Stimulated activated naive CD8-positive, alpha-beta T cell treated with anti-CD3 and anti-CD28 coated beads, Interleukin-15, Interleukin-2, amounts not matched to agents 100 U/mL and 50 U/mL, for 24 hours (primary cell): ENCODE results near the gene TRIM41.
"Not testable (repeated sequence)": the region's sequence is repeated elsewhere in the genome, so short reads cannot be mapped to it uniquely, and the experiment has no call there.

Source experiments
- ATAC-seq: fragments of 150-1000 bp; cut with Tn5 transposase; one replicate; pipeline ENCODE4 v1.10.0; 2021
- DNase-seq: peaks from one replicate; pipeline ENCODE4 v3.0.0; 2021

TRIM41 gene

DNA sequence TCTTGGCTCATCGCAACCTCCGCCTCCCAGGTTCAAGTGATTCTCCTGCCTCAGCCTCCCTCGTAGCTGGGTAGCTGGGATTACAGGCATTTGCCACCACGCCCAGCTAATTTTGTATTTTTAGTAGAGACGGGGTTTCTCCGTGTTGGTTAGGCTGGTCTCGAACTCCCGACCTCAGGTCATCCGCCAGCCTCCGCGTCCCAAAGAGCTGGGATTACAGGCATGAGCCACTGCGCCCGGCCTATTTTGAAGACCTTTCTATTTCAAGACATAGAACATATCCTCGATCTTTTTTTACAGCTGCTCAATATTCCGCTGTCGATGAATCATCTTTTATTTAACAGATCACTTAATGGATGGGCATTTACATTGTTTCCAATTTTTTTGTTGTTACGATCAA lies 12.4 kb upstream of the TRIM41 start:
- ATAC-seq, DNase-seq: not testable (repeated sequence)

DNA sequence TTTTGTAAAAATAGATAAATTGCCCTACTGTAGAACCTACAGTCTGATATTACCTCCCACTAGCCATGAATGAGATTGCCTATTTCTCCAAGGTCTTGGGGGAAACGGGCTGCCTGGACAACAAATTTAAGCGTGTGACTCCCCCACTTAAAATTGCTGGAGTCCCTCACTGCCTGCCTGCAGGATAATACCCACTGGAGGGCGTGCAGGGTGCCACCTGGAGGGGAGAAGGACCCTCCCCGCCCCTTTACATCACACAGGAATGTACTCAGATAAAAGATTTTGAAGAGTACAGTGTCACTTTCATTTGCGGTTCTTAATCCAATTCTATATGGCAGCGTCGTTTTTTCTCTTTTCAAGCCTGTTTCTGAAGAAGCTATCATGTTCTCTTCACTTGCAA lies 11.9 kb upstream of the TRIM41 start:
- DNase-seq, result no peak
- ATAC-seq, result no peak

DNA sequence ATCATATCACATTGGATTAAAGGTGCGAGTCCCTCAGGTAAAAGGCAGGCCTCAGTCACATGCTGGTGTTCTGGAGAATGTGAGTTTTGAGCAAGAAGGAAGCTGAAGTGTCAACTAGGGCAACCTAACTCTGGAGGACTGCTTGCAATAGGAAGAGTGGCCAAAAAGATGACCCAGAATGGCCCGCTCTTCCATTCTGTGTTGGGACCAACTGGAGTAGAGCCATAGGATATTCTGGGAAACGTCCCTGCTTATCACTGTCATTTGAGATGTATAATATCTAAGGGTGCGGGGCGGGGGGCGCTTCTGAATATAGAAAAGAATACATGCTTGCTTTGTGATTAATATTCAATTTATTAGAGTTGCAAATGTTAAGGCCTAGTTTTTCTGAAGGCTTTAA lies 11.0 kb upstream of the TRIM41 start:
- ATAC-seq, result no peak
- DNase-seq, result no peak

DNA sequence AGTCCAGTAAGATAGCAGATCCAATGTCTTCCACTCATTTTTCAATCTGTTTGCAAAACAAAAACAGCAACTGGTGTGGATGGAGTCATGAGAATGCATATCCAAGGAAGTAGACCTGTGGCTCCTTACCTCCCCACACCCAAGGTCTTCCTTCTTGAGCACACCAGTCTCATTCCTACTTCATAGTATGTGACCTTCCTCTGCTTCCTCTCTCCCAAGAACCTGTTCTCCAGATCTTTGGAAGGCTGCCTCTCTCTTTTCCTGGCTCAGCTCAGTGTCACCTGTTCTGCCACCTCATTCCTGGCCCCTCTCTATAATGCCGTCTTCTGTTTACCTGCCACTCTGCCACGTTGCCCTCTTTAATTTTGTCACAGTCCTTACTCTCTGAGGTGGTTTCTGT lies 10.1 kb upstream of the TRIM41 start:
- DNase-seq (no peak), ATAC-seq (no peak)

DNA sequence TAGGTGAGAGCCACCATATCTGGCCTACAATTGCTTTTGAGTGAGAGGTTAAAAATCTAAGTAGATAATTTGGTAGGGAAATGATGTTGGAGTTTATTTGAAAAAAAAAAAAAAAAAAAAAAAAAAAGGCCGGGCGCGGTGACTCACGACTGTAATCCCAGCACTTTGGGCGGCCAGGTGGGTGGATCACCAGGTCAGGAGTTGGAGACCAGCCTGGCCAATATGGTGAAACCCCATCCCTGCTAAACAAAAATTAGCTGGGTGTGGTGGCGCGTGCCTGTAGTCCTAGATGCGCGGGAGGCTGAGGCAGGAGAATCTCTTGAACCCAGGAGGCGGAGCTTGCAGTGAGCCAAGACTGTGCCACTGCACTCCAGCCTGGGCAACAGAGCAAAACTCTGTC lies 8.8 kb upstream of the TRIM41 start:
- not testable (repeated sequence) for ATAC-seq, DNase-seq

DNA sequence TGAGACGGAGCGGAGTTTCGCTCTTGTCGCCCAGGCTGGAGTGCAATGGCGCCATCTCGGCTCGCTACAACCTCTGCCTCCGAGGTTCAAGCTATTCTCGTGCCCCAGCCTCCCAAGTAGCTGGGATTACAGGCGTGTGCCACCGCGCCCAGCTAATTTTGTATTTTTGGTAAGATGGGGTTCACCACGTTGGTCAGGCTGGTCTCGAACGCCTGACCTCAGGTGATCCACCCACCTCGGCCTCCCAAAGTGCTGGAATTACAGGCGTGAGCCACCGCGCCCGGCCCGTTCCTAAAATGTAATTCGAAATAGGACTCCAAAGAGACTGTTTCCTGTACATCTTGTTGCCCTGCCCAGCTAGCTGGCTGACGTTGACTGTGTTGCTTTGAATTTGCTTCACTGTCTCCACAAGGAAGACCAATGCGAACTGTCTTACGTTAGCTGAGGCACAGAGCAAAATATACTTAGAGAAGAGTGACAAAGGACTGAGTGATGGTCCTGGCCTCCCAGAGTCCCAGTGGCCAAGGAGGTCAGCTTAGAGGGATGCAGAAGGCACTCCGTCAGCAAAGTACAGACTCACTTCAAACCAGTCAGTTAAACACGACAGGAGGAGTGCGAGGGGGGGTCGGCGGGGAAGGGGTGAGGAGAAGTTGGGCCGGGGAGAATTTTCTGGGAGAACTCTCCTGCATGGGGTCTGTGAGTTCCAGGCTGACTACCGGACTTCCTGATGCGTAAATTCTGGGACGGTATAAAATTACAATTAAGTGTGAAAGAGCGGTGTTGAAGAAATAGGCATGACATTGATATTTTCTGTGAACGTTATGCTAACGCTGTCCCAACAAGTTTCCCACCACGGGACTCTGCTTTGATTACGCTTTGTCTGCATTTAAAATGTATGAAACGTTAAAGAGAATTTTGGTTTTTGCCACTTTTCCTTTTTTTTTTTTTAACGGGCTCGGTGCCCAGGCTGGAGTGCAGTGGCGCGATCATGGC lies 6.8 kb upstream of the TRIM41 start:
- ATAC-seq, result no peak
- no peak for DNase-seq

DNA sequence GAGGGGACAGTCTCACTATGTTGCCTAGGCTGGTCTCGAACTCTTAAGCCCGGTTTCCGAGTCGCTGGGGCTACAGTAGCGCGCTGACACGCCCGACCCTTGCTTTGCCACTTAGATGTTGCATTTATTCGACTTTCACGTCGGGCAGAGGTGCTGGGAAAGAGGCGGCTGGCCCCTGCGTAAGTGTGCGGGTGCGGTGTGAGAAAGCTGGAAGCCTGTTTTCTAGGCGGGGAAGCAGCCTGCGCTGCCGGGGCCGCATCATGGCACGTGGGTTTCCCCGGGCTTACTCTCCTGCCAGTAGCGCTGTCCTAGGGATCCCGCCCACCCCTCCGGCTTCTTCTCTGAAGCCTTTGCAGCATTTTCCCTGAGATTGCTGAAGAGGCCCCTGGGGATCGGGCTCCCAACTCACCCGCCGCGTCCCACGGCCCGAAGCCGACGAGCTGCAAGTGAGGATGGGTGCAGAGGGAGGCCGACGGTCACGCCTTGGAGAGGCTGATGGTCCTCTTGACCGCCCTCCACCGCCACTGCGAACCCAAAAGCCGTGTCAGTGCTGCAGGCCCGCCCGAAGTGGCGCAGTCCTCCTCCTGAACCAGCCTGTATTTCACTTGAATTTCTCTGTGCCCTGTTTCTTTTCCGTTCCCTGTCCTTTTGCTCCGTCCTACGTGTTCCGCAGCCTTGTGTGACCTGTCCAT lies 5.8 kb upstream of the TRIM41 start:
- peak; percentile 78 for DNase-seq
- ATAC-seq, result no peak

DNA sequence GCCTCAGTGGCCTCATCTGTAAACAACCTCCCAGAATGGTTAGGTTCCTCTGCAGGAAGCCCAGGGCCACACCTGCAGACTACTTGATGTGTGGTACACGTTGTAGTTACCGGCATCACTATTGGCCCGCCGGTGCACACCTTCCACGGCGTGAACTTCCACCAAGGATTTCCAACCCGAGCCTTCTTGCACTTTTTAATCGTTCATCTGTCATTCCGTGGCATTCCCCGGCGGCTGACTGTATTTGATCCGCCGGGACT lies 5.3 kb upstream of the TRIM41 start:
- ATAC-seq, result no peak
- DNase-seq, result peak; percentile 44

DNA sequence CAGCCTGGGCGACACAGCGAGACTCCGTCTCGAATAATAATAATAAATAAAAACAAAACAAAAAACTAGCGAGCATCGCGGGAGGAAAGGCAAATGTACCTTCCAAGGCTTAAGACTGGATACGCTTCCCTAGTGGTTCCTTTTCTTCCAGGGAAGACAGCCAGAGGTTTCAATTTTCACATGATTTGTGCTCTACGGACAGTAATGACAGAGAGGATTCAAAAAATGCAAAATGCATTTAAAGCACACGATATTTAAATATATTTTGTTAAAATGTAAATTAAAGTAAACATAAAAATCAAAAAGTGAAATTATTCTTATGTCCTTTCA lies 4.3 kb upstream of the TRIM41 start:
- no peak for ATAC-seq

DNA sequence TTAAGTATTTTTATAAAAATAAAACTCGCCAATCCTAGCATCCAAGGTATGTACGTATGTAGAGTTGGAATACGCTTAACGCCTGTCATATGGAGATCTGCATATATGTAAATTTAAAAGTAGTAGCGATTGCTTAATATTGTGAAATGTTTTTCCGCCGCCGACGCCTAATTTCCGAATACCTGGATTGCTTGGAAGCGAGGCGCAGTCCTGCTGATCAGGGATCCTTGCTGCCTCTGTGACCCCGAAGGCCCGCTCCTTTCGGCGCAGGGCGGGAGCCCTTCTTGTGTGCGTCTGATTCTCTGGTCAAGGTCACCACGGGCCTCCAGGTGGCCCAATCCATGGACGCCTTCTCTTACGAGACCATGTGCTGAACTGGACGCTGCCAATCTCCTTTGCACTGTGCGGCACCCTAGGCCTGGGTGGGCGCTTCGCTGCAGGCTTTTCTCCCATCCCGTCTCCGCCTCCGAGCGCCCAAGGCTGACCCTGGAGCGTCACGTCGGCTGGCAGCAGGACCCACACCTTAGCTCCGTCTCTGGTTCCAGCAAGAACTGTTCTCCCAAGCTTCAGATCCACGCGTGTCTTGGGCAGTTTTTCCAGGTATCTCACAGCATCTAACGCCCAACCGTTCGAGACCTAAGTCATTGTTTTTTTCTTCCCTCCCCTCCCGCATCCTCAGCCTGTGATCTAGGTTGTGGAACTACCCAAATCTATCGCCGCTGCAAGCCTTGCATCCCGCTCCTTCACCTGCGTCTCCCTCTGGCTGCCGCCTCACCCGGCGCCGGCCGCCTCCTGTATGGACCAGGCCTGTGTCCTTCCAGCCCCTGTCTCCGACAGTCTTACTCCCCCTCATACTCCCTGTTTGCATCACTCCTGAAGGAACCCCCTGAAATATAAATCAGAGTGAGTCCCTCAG lies 3.6 kb upstream of the TRIM41 start:
- DNase-seq, result no peak
- ATAC-seq, result no peak

More for the DNA sequence above, 4.3 kb upstream of the TRIM41 start:
- DNase-seq, result no peak

DNA sequence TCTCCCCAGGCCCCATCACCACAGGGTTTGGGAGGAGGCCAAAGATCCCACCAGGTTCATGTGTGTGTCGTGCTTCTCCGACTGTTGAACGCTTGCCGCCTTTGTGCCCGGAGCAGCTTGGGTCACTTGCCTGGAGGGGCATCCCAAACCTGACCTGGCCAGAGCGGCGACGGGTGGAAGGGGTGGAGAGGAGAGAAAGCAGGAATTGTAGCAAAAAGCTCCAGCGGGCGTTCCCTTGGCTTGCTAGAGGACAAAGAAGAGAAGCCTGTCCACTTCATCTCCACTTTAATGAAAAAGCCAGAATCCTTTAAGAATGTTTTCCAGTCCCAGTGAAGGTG lies 2.9 kb upstream of the TRIM41 start:
- DNase-seq, result no peak
- ATAC-seq, result no peak

DNA sequence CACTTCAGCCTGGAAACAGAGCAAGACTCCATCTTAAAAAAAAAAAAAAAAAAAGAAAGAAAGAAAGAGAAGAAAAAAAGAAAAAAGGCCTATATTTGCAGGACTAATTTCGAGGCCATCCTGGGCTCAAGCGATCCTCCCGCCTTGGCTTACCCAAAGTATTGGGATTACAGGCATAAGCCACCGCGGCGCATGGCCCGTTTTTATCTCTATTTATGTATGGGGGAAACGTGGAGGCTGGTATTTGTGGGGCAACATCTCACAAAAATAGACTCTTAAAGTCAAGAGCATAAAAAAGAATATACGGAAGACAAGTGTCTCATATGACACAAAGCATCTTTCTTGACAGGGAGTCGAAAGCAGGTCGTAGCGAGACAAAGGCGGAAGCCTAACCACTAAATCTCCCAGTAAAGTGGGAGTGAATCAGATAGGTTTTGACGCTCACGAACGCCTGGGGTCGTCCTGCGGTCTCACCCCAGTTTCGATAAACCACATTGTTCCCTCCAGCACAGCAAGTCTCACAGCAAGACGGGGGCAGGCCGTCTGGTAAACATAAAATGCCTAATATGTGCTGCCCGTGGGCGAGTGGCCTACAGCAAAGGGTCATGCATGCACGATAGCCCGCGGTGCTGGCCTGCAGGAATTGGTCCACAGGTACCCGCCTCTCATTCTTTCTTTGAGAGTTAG lies 1.8 kb upstream of the TRIM41 start:
- ATAC-seq (no peak), DNase-seq (peak; percentile 66)

DNA sequence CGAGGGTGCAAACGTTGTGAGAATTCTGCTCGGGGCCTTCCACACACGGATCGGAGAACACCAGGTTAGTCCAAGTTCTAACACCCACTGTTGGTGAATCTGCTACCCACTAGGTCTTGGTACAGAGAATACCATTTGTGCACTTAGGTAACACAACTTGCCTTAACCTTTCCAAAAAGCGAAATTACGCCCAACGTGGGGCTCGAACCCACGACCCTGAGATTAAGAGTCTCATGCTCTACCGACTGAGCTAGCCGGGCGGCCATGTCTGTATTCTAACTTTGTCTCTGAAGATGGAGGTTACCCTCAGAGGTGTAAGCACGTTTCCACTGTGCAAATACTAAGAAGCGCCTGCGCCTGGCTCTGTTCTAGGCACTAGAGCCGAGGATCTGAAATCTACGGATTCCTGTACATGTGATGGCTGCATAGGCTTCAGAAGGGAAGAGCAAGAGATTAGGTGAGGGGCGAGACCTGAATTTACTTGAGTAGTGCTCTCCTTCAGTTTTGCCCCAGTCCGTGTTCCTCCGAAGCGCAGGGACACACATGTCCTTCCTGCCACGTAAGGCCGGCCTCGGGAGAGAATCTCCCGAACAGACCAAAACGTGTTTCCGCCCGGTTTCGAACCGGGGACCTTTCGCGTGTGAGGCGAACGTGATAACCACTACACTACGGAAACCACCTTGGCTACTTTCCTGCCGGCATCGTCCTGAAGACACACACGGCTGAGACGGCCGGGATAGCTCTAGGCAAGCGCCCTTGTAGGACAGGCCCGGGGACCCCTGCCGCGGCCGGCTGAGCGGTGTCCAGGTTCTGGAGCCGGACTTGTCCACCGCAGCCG lies 1.1 kb upstream of the TRIM41 start:
- peak; percentile 57 for ATAC-seq
- peak; percentile 97 for DNase-seq

DNA sequence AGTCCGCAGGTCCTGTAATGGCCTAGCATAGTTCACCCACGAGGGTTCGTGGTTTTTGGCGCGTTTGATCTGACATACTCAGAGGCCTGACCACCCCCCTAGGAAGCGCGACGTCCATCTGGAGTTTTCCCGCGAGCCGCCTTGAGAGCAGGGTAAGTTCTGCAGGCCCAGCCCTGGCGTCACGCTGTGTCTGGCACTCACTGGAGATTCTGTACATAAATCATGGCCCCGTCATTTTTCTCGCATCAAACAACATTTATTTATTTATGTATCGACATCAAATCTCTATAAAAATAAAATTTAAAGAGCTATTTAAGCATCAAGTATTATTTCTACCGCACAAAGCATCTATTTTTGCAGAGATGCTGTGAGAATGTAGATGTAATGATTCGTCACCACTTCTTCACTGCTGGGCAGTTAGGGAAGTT lies 437 bp upstream of the TRIM41 start:
- DNase-seq (no peak), ATAC-seq (no peak)

DNA sequence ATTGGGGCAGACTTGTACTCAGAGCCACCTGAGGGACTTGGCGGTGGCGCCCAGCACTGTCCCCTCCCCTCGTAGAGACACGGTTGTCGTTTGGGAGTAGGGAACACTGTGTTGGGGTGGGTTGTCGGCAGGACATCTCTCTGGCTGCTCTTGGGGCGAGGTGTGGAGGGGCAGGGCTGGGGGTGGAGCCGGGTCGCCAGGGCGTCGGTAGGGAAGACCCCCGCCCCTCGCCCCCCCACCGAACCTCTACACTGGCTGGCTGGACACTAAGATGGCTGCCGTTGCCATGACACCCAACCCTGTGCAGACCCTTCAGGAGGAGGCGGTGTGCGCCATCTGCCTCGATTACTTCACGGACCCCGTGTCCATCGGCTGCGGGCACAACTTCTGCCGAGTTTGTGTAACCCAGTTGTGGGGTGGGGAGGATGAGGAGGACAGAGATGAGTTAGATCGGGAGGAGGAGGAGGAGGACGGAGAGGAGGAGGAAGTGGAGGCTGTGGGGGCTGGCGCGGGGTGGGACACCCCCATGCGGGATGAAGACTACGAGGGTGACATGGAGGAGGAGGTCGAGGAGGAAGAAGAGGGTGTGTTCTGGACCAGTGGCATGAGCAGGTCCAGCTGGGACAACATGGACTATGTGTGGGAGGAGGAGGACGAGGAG lies 778 bp downstream of the TRIM41 start:
- ATAC-seq, result peak; percentile 0
- peak; percentile 67 for DNase-seq

DNA sequence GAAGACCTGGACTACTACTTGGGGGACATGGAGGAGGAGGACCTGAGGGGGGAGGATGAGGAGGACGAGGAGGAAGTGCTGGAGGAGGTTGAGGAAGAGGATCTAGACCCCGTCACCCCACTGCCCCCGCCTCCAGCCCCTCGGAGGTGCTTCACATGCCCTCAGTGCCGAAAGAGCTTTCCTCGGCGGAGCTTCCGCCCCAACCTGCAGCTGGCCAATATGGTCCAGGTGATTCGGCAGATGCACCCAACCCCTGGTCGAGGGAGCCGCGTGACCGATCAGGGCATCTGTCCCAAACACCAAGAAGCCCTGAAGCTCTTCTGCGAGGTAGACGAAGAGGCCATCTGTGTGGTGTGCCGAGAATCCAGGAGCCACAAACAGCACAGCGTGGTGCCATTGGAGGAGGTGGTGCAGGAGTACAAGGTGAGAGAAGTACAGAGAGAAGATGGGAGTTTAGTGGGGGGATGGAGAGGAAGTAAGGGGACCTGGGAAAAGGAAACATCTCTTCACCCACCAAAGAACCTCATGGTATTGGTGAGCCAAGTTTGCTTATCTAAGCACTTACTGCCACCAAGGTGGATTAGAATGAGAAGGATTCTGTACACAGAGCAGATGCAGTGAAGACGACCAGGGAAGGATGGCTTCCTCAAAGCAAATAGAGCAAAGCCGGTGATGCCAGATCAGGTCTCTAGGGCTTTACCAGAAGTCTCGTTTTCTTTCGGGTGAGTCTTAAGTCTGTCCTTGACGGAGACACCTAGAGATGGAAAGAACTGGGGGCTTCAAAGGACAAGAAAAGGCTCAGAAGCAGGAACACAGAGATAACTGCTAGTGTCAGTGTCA lies 1.5 kb downstream of the TRIM41 start:
- ATAC-seq, result no peak
- DNase-seq, result no peak

DNA sequence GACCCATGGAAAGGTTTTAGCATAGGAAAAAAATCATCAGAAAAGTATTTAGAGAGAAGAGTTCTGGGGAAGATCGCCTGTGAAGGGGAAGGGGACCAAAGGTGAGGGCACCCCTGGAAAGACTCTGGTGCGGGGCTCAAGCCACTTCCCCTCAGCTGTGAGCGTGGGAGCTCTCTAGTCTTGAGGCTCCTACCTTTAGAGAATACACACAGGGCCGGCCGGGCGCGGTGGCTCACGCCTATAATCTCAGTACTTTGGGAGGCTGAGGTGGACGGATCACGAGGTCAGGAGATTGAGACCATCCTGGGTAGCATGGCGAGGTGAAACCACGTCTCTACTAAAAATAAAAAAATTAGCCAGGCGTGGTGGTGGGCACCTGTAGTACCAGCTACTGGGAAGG lies 6.9 kb downstream of the TRIM41 start:
- no peak for ATAC-seq
- DNase-seq, result no peak

DNA sequence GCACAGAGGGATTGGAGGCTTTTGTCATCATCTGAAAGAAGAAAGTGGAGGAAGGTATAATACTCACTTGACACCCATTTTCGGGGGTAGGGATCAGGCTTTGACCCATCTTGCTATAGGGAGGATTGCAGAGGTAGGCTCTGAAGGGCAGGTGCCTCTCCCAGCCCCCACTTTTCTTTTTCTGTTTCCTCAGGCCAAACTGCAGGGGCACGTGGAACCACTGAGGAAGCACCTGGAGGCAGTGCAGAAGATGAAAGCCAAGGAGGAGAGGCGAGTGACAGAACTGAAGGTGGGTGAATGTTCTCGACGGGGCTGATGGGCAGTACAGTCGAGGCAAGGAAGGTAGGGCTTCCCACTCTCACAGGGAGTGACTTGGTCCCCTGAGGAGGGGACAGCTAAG lies 7.5 kb downstream of the TRIM41 start:
- no peak for DNase-seq
- no peak for ATAC-seq

DNA sequence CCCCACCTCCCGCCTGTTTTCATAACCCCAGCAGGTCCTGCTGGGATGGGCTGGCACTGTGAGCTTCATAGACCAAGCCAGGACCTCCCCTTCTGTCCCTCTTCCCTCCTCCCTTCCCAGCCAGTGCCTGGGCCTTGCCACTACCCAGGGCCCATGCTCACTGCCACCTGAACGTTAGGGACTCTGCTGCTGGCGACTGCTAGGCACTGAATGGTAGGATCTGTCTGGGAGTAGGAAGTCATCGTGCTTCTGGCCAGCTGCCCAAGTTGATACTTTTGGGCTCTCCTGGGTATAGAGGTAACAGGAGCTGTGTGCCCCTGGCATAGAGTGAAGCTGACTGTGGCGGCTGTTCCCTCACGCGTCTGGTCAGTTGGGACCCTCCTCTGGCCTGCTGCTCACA lies 8.4 kb downstream of the TRIM41 start:
- ATAC-seq, result no peak
- no peak for DNase-seq

DNA sequence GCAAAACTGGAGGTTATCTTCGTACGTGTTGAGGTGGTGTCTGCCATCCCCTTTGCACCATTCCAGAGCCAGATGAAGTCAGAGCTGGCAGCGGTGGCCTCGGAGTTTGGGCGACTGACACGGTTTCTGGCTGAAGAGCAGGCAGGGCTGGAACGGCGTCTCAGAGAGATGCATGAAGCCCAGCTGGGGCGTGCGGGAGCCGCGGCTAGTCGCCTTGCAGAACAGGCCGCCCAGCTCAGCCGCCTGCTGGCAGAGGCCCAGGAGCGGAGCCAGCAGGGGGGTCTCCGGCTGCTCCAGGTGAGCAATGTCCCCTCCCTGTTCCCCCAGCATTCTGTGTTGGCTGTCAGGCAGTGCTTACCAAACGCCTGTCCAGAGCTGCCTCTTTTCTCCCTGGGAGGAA lies 9.5 kb downstream of the TRIM41 start:
- DNase-seq (no peak), ATAC-seq (no peak)
